ENCODE data around the gene ZC3H11A. TPM values are rescaled to one million over a fixed set of nuclear protein-coding genes. Genes with fewer than 3 reads are reported as not detected.

Gene ZC3H11A
- total RNA-seq, 1 experiment from 2014 or later, result 95.9 TPM

DNA sequence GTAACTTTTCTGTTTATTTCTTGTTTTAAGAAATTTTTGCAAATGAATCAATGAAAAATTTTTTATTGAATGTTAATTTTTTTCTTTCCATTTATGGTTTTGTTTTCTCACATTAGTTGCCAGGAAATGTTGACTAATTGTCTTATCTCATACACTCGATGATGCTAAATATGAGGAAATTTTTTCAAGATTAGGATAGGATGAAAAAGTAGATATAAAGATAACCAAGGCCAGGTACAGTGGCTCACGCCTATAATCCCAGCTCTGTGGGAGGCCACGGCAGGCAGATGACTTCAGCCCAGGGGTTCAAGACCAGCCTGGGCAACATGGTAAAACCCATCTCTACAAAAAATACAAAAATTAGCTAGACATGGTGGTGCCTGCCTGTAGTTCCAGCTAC lies 17.8 kb upstream of the ZC3H11A start:
- Histone ChIP-seq H3K14ac (ENCODE audit: insufficient read depth, low read length) (no peak overlapping the region), H2BK12ac (ENCODE audit: insufficient read length, low read depth, low read length) (no peak overlapping the region), H3K9me3 (ENCODE audit: control insufficient read depth, low read depth, low read length) (no peaks in the 10 kb centered on the region), H3K4me1 (ENCODE audit: insufficient read depth, low read length) (no peaks in the 10 kb centered on the region; the same call in 1 of the 2 replicates), H3K79me2 (ENCODE audit: insufficient read depth, low read length) (no peaks in the 10 kb centered on the region), H3K27me3 (ENCODE audit: insufficient read depth, low read length) (no peaks in the 10 kb centered on the region), H3K4me2 (ENCODE audit: insufficient read depth, insufficient read length, low read length) (no peak overlapping the region), H2BK15ac (ENCODE audit: low read depth, low read length) (no peak overlapping the region), H3T11ph (ENCODE audit: low read length) (no peak overlapping the region), H3K4ac (ENCODE audit: low read depth, low read length) (no peak overlapping the region), H3K23me2 (ENCODE audit: insufficient read length, low read depth, low read length, poor library complexity, severe bottlenecking) (no peaks in the 10 kb centered on the region), H3K9ac (ENCODE audit: extremely low read depth, insufficient read length, low read length) (no peak overlapping the region), H2AFZ (ENCODE audit: low read length) (no peak overlapping the region), H4K91ac (ENCODE audit: insufficient read length, low read depth, low read length) (no peak overlapping the region), H2BK20ac (ENCODE audit: low read depth, low read length, poor library complexity, severe bottlenecking) (no peak overlapping the region), H4K20me1 (ENCODE audit: control insufficient read depth, insufficient read depth, insufficient read length) (no peaks in the 10 kb centered on the region), H3K18ac (ENCODE audit: insufficient read length, low read depth, low read length) (no peak overlapping the region), H4K5ac (ENCODE audit: insufficient read length, low read depth, low read length) (no peak overlapping the region), H3K79me1 (ENCODE audit: insufficient read depth, low read depth, low read length, poor library complexity, severe bottlenecking) (no peaks in the 10 kb centered on the region), H3K27ac (ENCODE audit: insufficient read length, low read depth, low read length) (no peak overlapping the region), H3K23ac (ENCODE audit: insufficient read length, low read depth, low read length) (no peak overlapping the region), H3K56ac (ENCODE audit: insufficient read length, low read depth, low read length) (no peak overlapping the region), H2BK120ac (ENCODE audit: low read depth, low read length, poor library complexity, severe bottlenecking) (no peak overlapping the region), H2BK5ac (ENCODE audit: insufficient read length, low read length) (no peak overlapping the region), H4K8ac (replicated peaks; ENCODE audit: insufficient read length, low read depth, low read length) (no peak overlapping the region), H2AK5ac (ENCODE audit: insufficient read length, low read length) (no peak overlapping the region)
- Mint-ChIP-seq H3K36me3 (ENCODE audit: insufficient read depth in 1 of 3, low read depth in 3 of 3) (0 out of 7 replicates have a peak, but pooled peaks cover 0 to 2% (median 0%) of the 10 kb centered on the region in 3 experiments), H3K27ac (no peak overlapping the region), H3K27me3 (ENCODE audit: low read depth) (no peaks in the 10 kb centered on the region), H3K9me3 (peaks cover 0 to 3% of the 10 kb centered on the region in 2 experiments; a peak in 2 of 5 replicates), H3K4me3 (no peak overlapping the region), H3K4me1 (peaks cover 0 to 15% of the 10 kb centered on the region in 2 experiments; a peak in 2 of 4 replicates)
- WGBS (ENCODE audit: extremely low coverage, insufficient read length, low lambda C conversion rate), result no CpG with 5 or more reads among the region's 3 CpGs
- TF ChIP-seq CTCF (conservative IDR thresholded peaks at IDR 0.05), result no peak
- no peak for DNase-seq

All from H9 (cell line).